MM.1S (cell line): ENCODE measurements around the gene UXS1.

ENCODE experiments used
- CTCF ChIP-seq: fragments of 300-600 bp; sonication (generic); IDR thresholded peaks from 2 replicates; pipeline ENCODE4 v1.5.1; 2016; ENCODE audit warnings: antibody characterized with exemption, low read length, mixed read lengths
- EZH2 ChIP-seq: fragments of 300-600 bp; sonication (generic); optimal IDR thresholded peaks from 2 replicates; pipeline ENCODE3; 2017; ENCODE audit warnings: low read depth, mild to moderate bottlenecking, antibody characterized with exemption, low read length, mixed read lengths

DNA sequence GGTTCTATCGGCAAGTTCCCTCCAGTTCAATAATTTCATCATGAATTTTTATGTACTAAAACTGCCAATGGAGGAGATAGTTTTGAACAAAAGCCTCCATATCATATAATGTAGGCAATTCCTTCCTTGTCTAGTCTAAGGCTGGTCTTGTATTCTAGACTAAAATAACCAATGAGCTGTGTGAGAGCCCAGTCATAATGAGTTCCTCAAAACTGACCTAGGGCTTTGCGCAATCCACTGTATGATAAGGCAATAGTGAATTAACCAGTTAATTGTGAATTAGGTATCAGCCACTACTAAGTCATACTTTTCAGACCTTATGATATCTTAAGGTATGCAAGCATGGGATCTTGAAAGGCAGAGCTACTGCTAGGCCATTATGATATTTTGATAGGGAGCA is 7.6 kb upstream of the UXS1 start:
- TF ChIP-seq CTCF (no peak), EZH2 (no peak)
